GM23338 (cell line): Measurements from ENCODE around the gene AIRE. TPM values are rescaled to one million over a fixed set of nuclear protein-coding genes. Genes with fewer than 3 reads are reported as not detected.

Experiments
- ATAC-seq: fragments of 200-7000 bp; cut with Tn5 transposase; 3 replicates; pipeline ENCODE4 v1.9.1; 2020
- DNase-seq: peaks from one replicate; pipeline ENCODE4 v3.0.0-alpha.2; 2015; ENCODE audit warnings: low spot score
- H2AFZ ChIP-seq: fragments of 200-600 bp; sonication (generic); 2 replicates; pipeline ENCODE4 v1.8.0; 2016; ENCODE audit warnings: antibody characterized with exemption, mild to moderate bottlenecking, moderate library complexity
- H3F3A ChIP-seq: fragments of 200-600 bp; sonication (generic); replicated peaks from 2 replicates; pipeline ENCODE4 v1.8.0; 2017; ENCODE audit warnings: antibody characterized with exemption, mixed run types, low read depth
- H3K27ac ChIP-seq: fragments of 200-600 bp; sonication (generic); 2 replicates; pipeline ENCODE4 v1.6.1; 2016; ENCODE audit warnings: low read depth
- H3K27me3 ChIP-seq: fragments of 200-600 bp; sonication (generic); 2 replicates; pipeline ENCODE4 v1.8.0; 2016; ENCODE audit warnings: mild to moderate bottlenecking, mixed run types, moderate library complexity; ENCODE audit not compliant: insufficient read depth
- H3K36me3 ChIP-seq: fragments of 200-600 bp; sonication (generic); 2 replicates; pipeline ENCODE4 v1.8.0; 2016; ENCODE audit warnings: mild to moderate bottlenecking; ENCODE audit not compliant: insufficient read depth
- H3K4me1 ChIP-seq: fragments of 200-600 bp; sonication (generic); 2 replicates; pipeline ENCODE4 v1.8.0; 2016; ENCODE audit warnings: mild to moderate bottlenecking, moderate library complexity; ENCODE audit not compliant: insufficient read depth
- H3K4me2 ChIP-seq: fragments of 200-600 bp; sonication (generic); 2 replicates; pipeline ENCODE4 v1.7.1; 2017; ENCODE audit warnings: mixed run types
- H3K4me3 ChIP-seq: fragments of 200-600 bp; sonication (generic); 2 replicates; pipeline ENCODE4 v1.6.1; 2016; ENCODE audit warnings: mixed run types
- H3K79me2 ChIP-seq: fragments of 200-600 bp; sonication (generic); replicated peaks from 2 replicates; pipeline ENCODE4 v1.8.0; 2017; ENCODE audit warnings: mild to moderate bottlenecking; ENCODE audit not compliant: insufficient read depth
- H3K9me2 ChIP-seq: fragments of 200-600 bp; sonication (generic); 2 replicates; pipeline ENCODE4 v1.8.0; 2017; ENCODE audit not compliant: insufficient read depth
- H4K20me1 ChIP-seq: fragments of 200-600 bp; sonication (generic); replicated peaks from 2 replicates; pipeline ENCODE4 v1.8.0; 2017; ENCODE audit warnings: mild to moderate bottlenecking; ENCODE audit not compliant: insufficient read depth
- H3K27ac Mint-ChIP-seq: 2 replicates; pipeline ENCODE4 v1.8.0; 2020; ENCODE audit warnings: inconsistent platforms, mild to moderate bottlenecking, moderate library complexity, mixed read lengths
- H3K27me3 Mint-ChIP-seq: 3 replicates; pipeline ENCODE4 v1.8.0; 2022; ENCODE audit warnings: low read depth, mild to moderate bottlenecking, moderate library complexity, mixed read lengths, inconsistent platforms; ENCODE audit not compliant: insufficient read depth, poor library complexity
- H3K36me3 Mint-ChIP-seq: 3 replicates; pipeline ENCODE4 v1.8.0; 2021; ENCODE audit warnings: low read depth, mild to moderate bottlenecking, inconsistent platforms, moderate library complexity, mixed read lengths
- H3K4me1 Mint-ChIP-seq: 3 replicates; pipeline ENCODE4 v1.8.0; 2020; ENCODE audit warnings: mild to moderate bottlenecking, inconsistent platforms, mixed read lengths
- H3K4me3 Mint-ChIP-seq: 3 replicates; pipeline ENCODE4 v1.8.0; 2021; ENCODE audit warnings: moderate library complexity, mild to moderate bottlenecking, inconsistent platforms, mixed read lengths
- H3K9me3 Mint-ChIP-seq: 3 replicates; pipeline ENCODE4 v1.8.0; 2020; ENCODE audit warnings: moderate library complexity, mild to moderate bottlenecking, inconsistent platforms, mixed read lengths
- CREB1 ChIP-seq: fragments of 250-450 bp; sonication (Bioruptor Pico); IDR thresholded peaks from 2 replicates; pipeline ENCODE4 v1.5.0; 2020; ENCODE audit warnings: low read depth, mild to moderate bottlenecking, moderate library complexity
- ETS1 ChIP-seq: IDR thresholded peaks from 2 replicates; pipeline ENCODE4 v1.6.1; 2016; ENCODE audit warnings: antibody characterized with exemption
- EZH2 ChIP-seq: fragments of 200-600 bp; sonication (generic); IDR thresholded peaks from one replicate; pipeline ENCODE4 v1.8.0; 2017; ENCODE audit warnings: antibody characterized with exemption, mild to moderate bottlenecking, low read depth; ENCODE audit not compliant: unreplicated experiment
- EZH2phosphoT487 ChIP-seq: fragments of 200-600 bp; sonication (generic); IDR thresholded peaks from one replicate; pipeline ENCODE4 v1.8.1; 2018; ENCODE audit warnings: antibody characterized with exemption; ENCODE audit not compliant: unreplicated experiment
- JUNB ChIP-seq: IDR thresholded peaks from one replicate; pipeline ENCODE4 v1.6.1; 2016; ENCODE audit warnings: antibody characterized with exemption; ENCODE audit not compliant: unreplicated experiment
- NANOG ChIP-seq: IDR thresholded peaks from 2 replicates; pipeline ENCODE4 v1.6.1; 2016; ENCODE audit warnings: antibody characterized with exemption, borderline replicate concordance
- POLR2AphosphoS5 ChIP-seq: IDR thresholded peaks from 2 replicates; pipeline ENCODE4 v1.6.1; 2016; ENCODE audit warnings: antibody characterized with exemption, low read depth
- STAT1 ChIP-seq: IDR thresholded peaks from one replicate; pipeline ENCODE4 v1.6.1; 2016; ENCODE audit warnings: antibody characterized with exemption; ENCODE audit not compliant: unreplicated experiment
- ZNF331 ChIP-seq: fragments of 250-450 bp; sonication (Bioruptor Pico); IDR thresholded peaks from 2 replicates; pipeline ENCODE4 v1.5.0; 2020; ENCODE audit warnings: low read depth, mild to moderate bottlenecking, moderate library complexity
- ZNF462 ChIP-seq: fragments of 250-450 bp; sonication (Bioruptor Pico); IDR thresholded peaks from 2 replicates; pipeline ENCODE4 v1.5.0; 2020; ENCODE audit warnings: mild to moderate bottlenecking, moderate library complexity
- polyA plus RNA-seq: library from polyadenylated mRNA; unstranded; fragments of >200 nt; fragmentation: Nextera tagmentation; extraction: Ambion mirVana; gene quantifications from 2 replicates; pipeline ENCODE4 v1.2.1, GENCODE V29; 2016
- total RNA-seq: library from RNA; depleted of rRNA; stranded (reverse); fragments of >200 nt; shearing (Covaris generic); gene quantifications from 2 replicates; pipeline ENCODE4 v1.2.3, GENCODE V29; 2014

Gene AIRE
- total and polyA plus RNA-seq, 2 experiments from 2014 or later: 0.10 TPM; not detected in 1

- TF ChIP-seq NANOG (no peak), EZH2 (no peak), EZH2phosphoT487 (no peak), ZNF331 (CRISPR knock-in tag) (no peak), CREB1 (CRISPR knock-in tag) (no peak), JUNB (no peak), ETS1 (no peak)
- Histone ChIP-seq H3K4me2 (no peak overlapping the region), H3K36me3 (no peaks in the 10 kb centered on the region), H3K9me2 (no peaks in the 10 kb centered on the region), H3F3A (no peaks in the 10 kb centered on the region), H3K27me3 (no peaks in the 10 kb centered on the region), H4K20me1 (no peaks in the 10 kb centered on the region), H3K4me1 (no peaks in the 10 kb centered on the region), H3K27ac (no peak overlapping the region), H3K4me3 (no peak overlapping the region), H2AFZ (no peak overlapping the region), H3K79me2 (no peaks in the 10 kb centered on the region)
- no peaks in the 10 kb centered on the region for H3K9me3 Mint-ChIP-seq
- H3K4me1 Mint-ChIP-seq: no peaks in the 10 kb centered on the region
- peaks cover 3% of the 10 kb centered on the region; the same call in 1 of the 3 replicates for H3K36me3 Mint-ChIP-seq
- DNase-seq: no peak
- H3K27ac Mint-ChIP-seq: no peak overlapping the region
- ATAC-seq: no peak
- H3K4me3 Mint-ChIP-seq: no peak overlapping the region
- peaks cover 10% of the 10 kb centered on the region for H3K27me3 Mint-ChIP-seq
Measured at GRCh38 chr21:44324106-44324853, 38.6 kb downstream of the AIRE start.

GRCh38 chr21:44324854-44325107 lies 39.1 kb downstream of the AIRE start:
- no peaks in the 10 kb centered on the region for H3K36me3 ChIP-seq
- TF ChIP-seq POLR2AphosphoS5 (no peak), ZNF462 (no peak), EZH2 (no peak), ETS1 (no peak), NANOG (no peak), STAT1 (no peak)

More at GRCh38 chr21:44324854-44325107, 39.1 kb downstream of the AIRE start:
- Histone ChIP-seq H4K20me1 (no peaks in the 10 kb centered on the region), H3K27ac (no peak overlapping the region), H3K4me1 (no peaks in the 10 kb centered on the region), H2AFZ (no peak overlapping the region), H3K4me2 (no peak overlapping the region), H3K9me2 (no peaks in the 10 kb centered on the region), H3K27me3 (no peaks in the 10 kb centered on the region), H3F3A (no peaks in the 10 kb centered on the region), H3K4me3 (no peak overlapping the region), H3K79me2 (no peaks in the 10 kb centered on the region)
- H3K9me3 Mint-ChIP-seq: no peaks in the 10 kb centered on the region
- DNase-seq (no peak), ATAC-seq (no peak)
- no peak overlapping the region for H3K27ac Mint-ChIP-seq
- H3K27me3 Mint-ChIP-seq: peaks cover 13% of the 10 kb centered on the region
- H3K4me3 Mint-ChIP-seq: no peak overlapping the region
- no peaks in the 10 kb centered on the region for H3K4me1 Mint-ChIP-seq
- H3K36me3 Mint-ChIP-seq: peaks cover 3% of the 10 kb centered on the region; the same call in 1 of the 3 replicates
